GM12872 (cell line): ENCODE results near the gene NFKB1.

ENCODE experiments used
- TF ChIP-seq, protein P1 (sequence below): IDR thresholded peaks from 3 replicates; pipeline ENCODE4 v1.5.1; 2011; ENCODE audit warnings: low read depth, mild to moderate bottlenecking, low read length, moderate library complexity; ENCODE audit not compliant: insufficient read depth

NFKB1 gene

DNA sequence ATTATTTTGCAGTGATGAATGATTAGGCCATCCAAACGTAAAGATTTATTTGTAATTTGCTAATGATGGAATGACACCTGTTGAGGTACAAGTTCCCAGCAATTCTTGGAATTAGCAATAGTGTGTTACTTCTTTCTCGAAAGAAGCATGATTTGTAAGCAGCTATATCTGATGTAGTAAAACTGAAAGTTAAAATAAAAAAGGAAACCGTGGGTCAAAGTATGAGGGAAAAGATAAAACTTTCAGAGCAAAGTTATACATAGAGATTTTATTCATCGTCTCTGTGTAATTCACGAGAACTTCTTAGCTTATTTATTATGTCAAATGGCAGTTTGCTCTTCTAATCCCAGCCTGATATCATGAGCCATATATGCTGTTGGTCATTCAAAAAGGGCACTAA is 59.0 kb downstream of the NFKB1 start:
- TF ChIP-seq, protein P1, sequence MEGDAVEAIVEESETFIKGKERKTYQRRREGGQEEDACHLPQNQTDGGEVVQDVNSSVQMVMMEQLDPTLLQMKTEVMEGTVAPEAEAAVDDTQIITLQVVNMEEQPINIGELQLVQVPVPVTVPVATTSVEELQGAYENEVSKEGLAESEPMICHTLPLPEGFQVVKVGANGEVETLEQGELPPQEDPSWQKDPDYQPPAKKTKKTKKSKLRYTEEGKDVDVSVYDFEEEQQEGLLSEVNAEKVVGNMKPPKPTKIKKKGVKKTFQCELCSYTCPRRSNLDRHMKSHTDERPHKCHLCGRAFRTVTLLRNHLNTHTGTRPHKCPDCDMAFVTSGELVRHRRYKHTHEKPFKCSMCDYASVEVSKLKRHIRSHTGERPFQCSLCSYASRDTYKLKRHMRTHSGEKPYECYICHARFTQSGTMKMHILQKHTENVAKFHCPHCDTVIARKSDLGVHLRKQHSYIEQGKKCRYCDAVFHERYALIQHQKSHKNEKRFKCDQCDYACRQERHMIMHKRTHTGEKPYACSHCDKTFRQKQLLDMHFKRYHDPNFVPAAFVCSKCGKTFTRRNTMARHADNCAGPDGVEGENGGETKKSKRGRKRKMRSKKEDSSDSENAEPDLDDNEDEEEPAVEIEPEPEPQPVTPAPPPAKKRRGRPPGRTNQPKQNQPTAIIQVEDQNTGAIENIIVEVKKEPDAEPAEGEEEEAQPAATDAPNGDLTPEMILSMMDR = no peak

- TF ChIP-seq, protein P1 = no peak
Observed at GRCh38 chr4:102560571-102561341, 59.6 kb downstream of the NFKB1 start.

GRCh38 chr4:102563000-102563399 is 61.8 kb downstream of the NFKB1 start:
- TF ChIP-seq, protein P1 = no peak

DNA sequence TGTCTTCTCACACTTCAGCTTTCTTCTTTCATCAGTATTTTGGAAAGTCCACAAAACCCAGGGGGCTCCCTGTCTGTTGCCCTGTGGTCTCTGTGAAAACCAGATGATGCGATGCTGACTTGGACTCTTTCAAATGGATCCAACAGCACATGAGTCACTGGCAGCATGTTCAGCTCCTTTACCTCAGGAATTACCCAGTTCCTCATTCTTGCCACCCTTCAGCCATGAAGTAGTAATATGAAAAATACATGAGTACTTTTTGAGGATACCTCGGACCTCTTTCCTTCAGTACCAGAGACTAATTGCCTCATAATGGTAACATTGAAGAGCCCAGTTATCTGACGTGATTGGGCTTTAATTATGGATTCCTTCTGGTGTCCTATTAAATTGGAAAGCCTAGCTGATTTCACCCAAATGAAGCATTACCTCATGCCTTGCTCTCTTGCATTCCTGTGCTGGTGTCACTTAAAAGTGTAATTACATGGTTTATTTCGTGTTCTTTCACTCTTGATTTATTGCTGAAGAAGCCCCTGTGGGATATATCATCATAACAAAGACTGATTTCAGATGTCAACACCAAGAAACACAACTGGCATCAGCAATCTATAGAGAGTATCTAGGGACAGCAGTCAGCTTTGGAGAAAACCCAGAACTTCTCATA is 63.4 kb downstream of the NFKB1 start:
- TF ChIP-seq, protein P1 = no peak

GRCh38 chr4:102565696-102566095 is 64.5 kb downstream of the NFKB1 start:
- TF ChIP-seq, protein P1 = no peak

DNA sequence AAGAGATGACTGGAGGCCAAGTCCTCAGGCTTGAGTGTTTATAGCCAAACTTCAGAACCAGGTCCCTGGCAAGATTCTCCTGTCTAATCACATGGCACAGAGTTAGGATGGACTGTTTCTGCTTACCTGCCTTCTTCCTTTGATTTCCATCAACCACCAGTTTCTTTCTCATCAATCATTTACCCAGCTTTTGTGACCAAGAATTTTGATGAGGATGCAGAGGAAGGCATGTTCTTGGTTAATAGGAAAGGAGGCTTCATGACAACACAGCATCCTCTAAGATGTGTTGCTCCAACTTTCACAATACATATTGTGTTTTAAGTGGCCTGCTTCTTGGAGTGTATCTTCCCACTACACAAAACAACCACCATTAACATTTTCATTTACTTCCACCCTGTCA is 65.3 kb downstream of the NFKB1 start:
- TF ChIP-seq, protein P1 = no peak

GRCh38 chr4:102567427-102567826 is 66.3 kb downstream of the NFKB1 start:
- TF ChIP-seq, protein P1 = no peak
